ENCODE data around the gene TTLL7.
"Not testable (repeated sequence)": the region's sequence is repeated elsewhere in the genome, so short reads cannot be mapped to it uniquely, and the experiment has no call there.

Gene TTLL7

GRCh38 chr1:83929184-83929583, 69.7 kb downstream of the TTLL7 start:
- no peak for DNase-seq

DNA sequence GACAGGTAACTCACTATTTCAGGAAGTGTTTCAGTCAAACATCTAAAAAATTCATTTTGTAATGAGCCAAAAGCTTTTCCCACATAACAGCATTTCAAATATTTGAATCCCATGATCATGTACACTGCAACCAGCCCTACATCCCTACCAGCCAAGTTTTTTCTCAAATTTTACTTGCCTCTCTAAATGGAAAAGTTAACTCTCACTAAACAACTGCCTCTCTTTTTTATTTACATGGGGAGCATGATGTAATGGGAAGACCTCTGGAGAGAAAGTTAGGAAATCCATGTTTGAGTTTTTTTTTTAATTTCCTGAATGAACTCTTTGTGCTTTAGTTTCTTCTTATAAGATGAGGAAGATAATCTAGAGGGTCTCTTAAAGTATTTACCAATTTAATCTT, 70.5 kb downstream of the TTLL7 start:
- no peak for DNase-seq

GRCh38 chr1:83927701-83928100, 71.2 kb downstream of the TTLL7 start:
- no peak for DNase-seq

- DNase-seq = no peak
Measured at GRCh38 chr1:83927061-83927460, 71.9 kb downstream of the TTLL7 start.

DNA sequence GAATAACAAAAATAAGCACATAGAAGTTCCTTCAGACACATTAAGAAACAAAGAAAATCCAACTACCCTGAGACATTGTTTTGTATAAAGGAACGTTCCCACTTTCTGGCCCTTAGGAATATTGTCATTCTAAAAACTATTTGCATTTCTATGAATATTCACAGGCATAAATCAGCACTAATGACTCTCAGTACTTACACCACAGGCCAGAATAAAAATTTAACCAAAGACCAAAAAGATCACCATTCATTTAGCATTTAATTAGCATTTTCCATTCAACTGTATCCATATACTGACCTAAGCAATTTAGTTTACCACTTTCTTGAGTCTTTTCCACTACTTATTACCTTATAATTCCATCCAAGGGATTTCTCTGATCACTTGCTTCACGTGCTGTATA, 75.4 kb downstream of the TTLL7 start:
- DNase-seq = no peak

DNA sequence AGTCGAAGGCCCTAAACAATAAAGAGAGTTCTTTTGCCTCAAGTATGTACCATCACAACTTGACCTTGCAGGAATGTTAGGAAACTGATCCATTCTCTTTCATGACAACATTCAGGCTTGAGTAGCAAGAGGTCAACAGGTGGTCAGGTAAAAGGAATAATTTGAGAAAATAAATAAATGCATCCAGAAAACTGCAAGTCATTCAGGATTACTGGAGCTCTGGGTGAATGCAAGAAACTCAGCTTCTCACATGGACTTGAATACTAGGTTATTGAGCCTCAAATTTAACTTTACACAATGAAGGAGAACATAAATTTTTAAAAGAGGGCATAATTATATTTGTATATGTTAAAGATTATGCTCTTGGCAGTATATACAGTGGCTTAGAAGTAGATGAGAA, 76.5 kb downstream of the TTLL7 start:
- no peak for DNase-seq

DNA sequence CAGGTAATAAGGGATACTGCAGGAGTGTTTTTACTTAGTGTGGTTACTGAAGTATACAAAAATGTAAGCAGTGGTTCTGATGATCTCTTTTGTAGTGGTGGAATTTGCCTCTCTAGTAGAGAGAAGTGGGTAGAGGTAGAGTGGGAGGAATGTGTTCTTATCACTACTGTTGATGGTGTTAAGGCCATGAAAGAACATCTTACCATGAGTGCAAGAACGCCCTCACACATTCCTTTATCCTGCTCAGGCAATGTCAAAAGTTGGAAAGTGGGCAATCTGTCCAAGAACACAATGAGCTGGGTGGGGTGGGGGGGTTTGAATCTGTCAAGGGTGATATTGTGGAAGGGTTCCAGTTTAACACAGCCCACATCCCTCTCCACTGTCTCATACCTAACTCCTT, 78.6 kb downstream of the TTLL7 start:
- DNase-seq = no peak

GRCh38 chr1:83919872-83920271, 79.1 kb downstream of the TTLL7 start:
- DNase-seq = no peak

GRCh38 chr1:83918688-83919285, 80.1 kb downstream of the TTLL7 start:
- no peak for DNase-seq

DNA sequence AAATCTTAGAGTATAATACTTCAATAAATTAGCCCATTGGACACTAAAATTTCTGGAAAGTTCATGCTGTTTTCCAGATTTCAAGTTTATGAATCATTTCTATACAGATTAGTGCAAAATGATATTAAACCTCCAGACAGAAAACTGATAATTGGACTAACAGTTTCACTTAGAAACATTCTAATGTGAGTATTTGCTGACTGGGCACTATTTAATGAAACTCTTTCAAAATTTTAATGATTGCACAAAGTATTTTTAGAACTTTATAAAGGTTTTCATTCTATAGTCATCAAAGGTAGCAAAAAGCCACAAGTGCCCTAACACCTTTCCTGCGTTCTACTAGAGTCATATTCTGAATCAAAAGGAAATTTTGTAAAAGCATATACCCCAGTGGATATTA, 81.0 kb downstream of the TTLL7 start:
- DNase-seq = no peak

- not testable (repeated sequence) for DNase-seq
Measured at GRCh38 chr1:83916094-83916493, 82.8 kb downstream of the TTLL7 start.

- DNase-seq = no peak
Measured at GRCh38 chr1:83912876-83913275, 86.1 kb downstream of the TTLL7 start.

GRCh38 chr1:83910461-83910860, 88.5 kb downstream of the TTLL7 start:
- DNase-seq = no peak

- DNase-seq = no peak
Measured at GRCh38 chr1:83909687-83910086, 89.2 kb downstream of the TTLL7 start.

DNA sequence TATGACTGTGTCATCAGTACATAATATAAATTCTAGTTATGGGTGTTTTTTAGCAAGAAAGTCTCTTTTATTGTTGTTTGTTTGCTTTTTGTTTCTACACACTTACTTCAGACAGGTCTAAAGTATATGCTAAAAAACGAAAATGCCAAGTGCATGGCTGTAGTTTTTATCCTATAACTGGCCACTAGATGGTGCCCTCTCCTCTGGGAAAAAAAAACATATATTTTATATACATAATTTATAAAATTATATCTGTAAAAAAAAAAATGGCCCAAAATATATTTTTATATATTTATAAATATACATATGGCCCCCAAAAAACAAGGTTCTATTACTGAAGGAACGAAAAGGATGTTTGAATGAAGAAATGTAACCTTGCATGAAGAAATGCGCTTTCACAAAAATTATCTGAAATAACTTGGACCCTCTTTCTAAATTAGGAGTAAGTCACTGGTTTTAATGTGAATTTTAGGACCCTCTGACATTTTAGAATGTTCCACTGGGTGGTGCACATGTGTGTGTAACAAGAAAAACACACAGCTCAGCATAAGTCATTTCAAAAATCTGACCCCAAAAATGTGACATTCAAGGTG, 93.5 kb downstream of the TTLL7 start:
- peak; percentile 40 for DNase-seq

GRCh38 chr1:83901547-83902155, 97.3 kb downstream of the TTLL7 start:
- DNase-seq = no peak

DNA sequence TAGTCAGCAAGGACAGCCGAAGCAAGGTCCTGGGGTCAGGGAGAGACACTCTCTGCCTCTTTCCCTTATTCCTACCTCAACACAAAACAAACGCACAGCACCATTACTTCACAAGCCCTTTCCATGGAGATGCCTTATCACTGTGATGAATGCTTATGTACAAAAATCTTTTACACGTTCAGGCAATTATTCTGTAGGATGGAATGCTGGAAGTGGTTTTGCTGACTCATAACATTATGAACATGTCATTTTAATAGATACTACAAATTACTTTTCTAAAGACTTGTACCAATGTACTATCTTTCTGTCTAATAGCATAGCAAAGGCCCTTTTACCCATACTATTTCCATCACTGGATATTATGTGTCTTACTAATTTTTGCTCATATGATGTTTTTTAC, 98.4 kb downstream of the TTLL7 start:
- DNase-seq = no peak

DNA sequence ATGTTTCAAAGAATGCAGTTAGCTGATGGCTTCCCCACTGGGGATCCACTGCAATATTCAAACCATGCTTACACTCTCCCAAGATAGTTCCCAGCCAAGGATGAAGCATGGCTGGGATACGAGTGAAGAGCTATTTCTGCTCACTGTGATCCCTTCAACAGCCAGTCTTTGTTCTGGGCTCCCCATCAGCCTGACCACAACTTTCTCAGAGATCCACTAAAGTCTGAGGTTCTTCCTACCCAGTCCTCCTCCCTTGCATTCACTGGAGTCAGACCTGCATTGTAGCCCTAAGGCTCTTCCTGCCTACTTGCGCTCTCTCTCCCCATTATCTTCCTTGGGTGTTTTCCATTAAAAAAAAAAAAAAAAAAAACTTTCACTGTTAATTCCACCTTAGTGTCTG, 101.4 kb downstream of the TTLL7 start:
- no peak for DNase-seq

- DNase-seq = no peak
Measured at GRCh38 chr1:83896299-83896698, 102.6 kb downstream of the TTLL7 start.

- no peak for DNase-seq
Measured at GRCh38 chr1:83889707-83890106, 109.2 kb downstream of the TTLL7 start.

DNA sequence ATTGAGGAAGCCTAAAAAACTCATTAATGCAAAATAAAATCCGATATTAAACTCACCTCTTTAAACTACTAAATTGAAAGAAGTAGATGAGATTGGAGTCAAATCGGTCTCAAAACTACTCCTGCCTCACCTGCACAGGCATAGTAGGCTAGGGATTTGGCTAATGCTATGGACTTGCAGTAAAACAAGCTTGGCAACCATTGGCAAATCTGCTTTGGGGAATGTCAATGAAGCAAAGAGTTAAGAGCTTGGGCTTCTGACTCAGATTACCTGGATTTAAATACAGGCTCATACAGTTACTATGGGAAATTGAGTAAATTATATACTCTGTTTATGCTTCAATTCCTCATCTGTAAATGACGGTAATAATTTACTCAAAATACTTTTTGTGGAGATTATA, 111.4 kb downstream of the TTLL7 start:
- DNase-seq = no peak

GRCh38 chr1:83883979-83884378, 115.0 kb downstream of the TTLL7 start:
- DNase-seq = no peak

GRCh38 chr1:83882906-83883305, 116.0 kb downstream of the TTLL7 start:
- peak; percentile 1 for DNase-seq

DNA sequence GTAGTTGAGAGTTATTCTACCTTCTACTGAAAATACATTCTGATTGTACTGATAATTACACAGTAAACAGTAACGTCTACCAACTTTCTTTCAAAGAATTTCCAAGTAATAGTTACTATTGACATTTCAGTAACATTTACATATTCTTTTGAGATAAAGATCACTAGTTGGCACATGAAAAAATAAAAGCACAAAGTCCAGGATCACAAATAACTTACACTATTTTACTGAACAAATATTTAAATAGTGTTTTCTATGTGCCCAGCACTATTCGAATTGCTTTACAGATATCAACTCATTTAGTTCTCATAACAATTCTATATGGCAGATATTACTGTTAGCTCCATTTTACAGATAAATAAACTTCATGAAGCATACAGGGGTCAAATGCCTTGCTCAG, 126.4 kb downstream of the TTLL7 start:
- no peak for DNase-seq

DNA sequence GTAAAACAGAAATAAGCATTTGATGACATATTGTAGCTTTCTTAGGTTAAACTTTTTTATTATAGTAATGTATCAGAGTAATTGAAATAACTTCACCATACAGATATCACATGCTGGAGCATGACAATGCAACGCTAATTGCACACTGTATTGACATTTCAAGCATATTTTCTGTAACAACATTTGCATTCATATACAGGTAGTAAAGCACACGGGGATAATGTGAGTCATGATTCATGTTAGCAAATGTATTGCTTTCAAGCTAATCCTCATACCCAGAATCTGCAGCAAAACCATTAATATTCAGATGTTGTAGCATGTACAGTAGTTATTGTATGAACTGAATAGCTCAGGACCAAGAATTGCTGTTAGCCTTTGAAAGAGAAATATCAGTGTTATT, 133.9 kb downstream of the TTLL7 start:
- DNase-seq = no peak

Data from CD4-positive, alpha-beta T cell treated with Interleukin-10 for 1 hour (primary cell).